Motor neuron (in vitro differentiated cells): ENCODE measurements around the gene REEP3. TPM values are rescaled to one million over a fixed set of nuclear protein-coding genes. Genes with fewer than 3 reads are reported as not detected.
A peak's percentile ranks its signal among the peaks of the same experiment; 100 is the strongest.

Experiments
- ATAC-seq, 8 experiments: fragments of 200-7000 bp; cut with Tn5 transposase; replicated peaks in 6 of 8; 2 replicates each; pipeline ENCODE4 v1.8.0; 2021; ENCODE audit warnings: mild to moderate bottlenecking in 8 of 8, moderate library complexity in 8 of 8
- H3K27ac ChIP-seq, 2 donors: fragments of 250-450 bp; sonication (Bioruptor Pico); 2 replicates each; pipeline ENCODE4 v1.9.0; 2021; ENCODE audit warnings: antibody characterized with exemption in 2 of 2, mild to moderate bottlenecking in 2 of 2, moderate library complexity in 1 of 2
- H3K4me1 ChIP-seq, 2 donors: fragments of 250-450 bp; sonication (Bioruptor Pico); replicated peaks in 1 of 2; 2 replicates each; pipeline ENCODE4 v1.6.1; 2021; ENCODE audit warnings: antibody characterized with exemption in 2 of 2, mild to moderate bottlenecking in 2 of 2, moderate library complexity in 1 of 2
- H3K4me3 ChIP-seq, 5 donors: fragments of 250-450 bp; sonication (Bioruptor Pico); 2 replicates each; pipeline ENCODE4 v1.9.0; 2021; ENCODE audit warnings: antibody characterized with exemption in 5 of 5, mild to moderate bottlenecking in 5 of 5, moderate library complexity in 4 of 5
- WGBS, 10 experiments: fragments of 450-650 bp; shearing (Covaris generic); methylation state at CpG; one replicate each; pipeline ENCODE4 v1.0.0; 2022; 5-methylcytosine and 5-hydroxymethylcytosine counted together
- in situ Hi-C, 9 experiments: fragments of 400-800 bp; cut with MboI; loops; one replicate each; pipeline ENCODE4 v1.15.0; 2021; ENCODE audit warnings: low sequenced_read_pairs in 9 of 9, low pct_unique_long_range_greater_than_20kb in 2 of 9; ENCODE audit not compliant: unreplicated experiment in 9 of 9
- total RNA-seq, 8 experiments: library from RNA; unstranded; fragments of 300-600 nt; gene quantifications; 2 replicates each; pipeline versions ENCODE4 v1.2.3 to v1.2.4, GENCODE V29; 2022

Gene REEP3
- total RNA-seq, 8 experiments from 2014 or later = 12.3 to 33.7 (median 19.9) TPM

DNA sequence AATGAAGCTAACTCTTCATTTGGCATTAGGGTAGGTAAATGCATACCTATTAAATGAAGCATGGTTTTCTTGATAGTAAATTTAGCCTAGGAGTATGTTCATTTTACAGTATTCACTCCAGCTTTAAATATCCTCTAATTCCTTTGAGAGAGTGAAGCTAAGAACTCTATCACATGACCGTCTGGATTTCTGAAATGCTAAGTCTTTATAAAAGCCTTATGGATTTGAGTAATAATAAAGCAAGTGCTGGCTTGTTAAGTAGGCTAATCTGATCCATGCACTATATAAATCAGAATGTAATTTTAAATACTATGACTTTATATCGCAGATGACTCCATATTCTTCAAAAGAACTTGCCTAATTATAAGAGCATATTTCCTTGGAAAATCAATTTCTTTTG is 64.8 kb downstream of the REEP3 start:
- 83 to 100% (median 93%) methylated on average over 1 to 2 of the region's 2 CpGs for WGBS, 10 experiments
- in situ Hi-C loops = no loop called here
- ATAC-seq = no peak
- H3K27ac ChIP-seq = no peak overlapping the region
- no peak overlapping the region for H3K4me3 ChIP-seq
- H3K4me1 ChIP-seq = no peaks in the 10 kb centered on the region

DNA sequence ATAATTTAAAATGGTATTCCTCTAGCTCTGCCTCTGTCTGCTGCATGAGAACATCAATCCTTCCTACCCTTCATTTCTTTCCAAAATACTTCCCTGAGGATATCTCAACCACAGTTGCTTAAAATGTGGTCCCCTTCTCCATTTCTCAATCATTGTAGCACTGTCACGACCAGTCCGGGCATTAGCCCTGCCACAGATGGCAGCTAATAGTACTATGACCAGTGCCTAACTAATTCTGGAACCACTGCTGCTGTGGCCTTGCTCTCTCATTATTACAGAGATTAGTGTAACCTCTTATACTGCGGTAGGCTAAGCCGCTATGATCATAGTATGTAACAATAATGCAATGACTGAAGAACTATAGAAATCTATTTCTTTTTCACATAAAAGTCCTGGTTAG is 66.0 kb downstream of the REEP3 start:
- Histone ChIP-seq H3K4me1 (no peaks in the 10 kb centered on the region), H3K27ac (no peak overlapping the region), H3K4me3 (no peak overlapping the region)
- ATAC-seq = no peak
- WGBS, 10 experiments = 70 to 100% (median 95%) methylated on average over 2 to 4 of the region's 4 CpGs; no CpG with 5 or more reads in 3 of the 10 experiments
- in situ Hi-C loops = no loop called here

DNA sequence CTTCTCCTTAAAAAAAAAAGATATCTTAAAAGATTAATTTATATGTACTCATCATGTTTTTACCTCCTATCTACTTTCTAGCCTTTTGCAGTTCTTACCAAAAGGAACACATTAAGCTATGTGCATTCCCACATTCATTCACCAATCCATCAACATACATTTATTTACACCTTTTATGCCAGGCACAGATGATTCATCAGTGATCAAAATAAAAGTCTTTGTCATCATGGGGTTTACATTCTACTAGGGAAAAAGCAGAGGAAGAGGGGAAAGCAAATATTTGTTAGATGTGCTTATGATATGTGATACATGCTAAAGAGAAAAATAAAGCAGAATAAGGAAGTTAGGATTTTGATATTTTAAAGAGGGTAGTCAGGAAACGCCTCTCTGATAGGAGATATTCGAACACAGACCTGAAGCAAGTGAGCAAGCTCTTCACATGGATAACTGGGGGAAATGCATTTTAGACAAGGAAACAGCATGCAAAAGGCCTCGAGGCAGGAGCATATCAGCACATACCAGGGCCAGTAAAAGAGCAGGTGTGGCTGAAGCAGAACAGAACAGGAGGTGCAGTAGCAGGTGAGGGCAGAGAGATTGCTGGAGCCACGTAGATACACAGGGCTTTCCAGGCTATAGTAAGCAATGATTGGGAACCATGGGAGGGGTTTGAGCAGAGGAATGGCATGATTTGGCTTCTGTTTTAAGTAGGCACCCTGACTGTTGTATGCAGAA is 67.4 kb downstream of the REEP3 start:
- in situ Hi-C loops = no loop called here
- peak in 3 of 8 experiments; percentile 86 to 93 (median 92) for ATAC-seq
- WGBS, 10 experiments = 7 to 78% (median 55%) methylated on average over 2 to 4 of the region's 4 CpGs; no CpG with 5 or more reads in 3 of the 10 experiments
- Histone ChIP-seq H3K4me3 (no peak overlapping the region), H3K27ac (no peak overlapping the region), H3K4me1 (no peaks in the 10 kb centered on the region)

DNA sequence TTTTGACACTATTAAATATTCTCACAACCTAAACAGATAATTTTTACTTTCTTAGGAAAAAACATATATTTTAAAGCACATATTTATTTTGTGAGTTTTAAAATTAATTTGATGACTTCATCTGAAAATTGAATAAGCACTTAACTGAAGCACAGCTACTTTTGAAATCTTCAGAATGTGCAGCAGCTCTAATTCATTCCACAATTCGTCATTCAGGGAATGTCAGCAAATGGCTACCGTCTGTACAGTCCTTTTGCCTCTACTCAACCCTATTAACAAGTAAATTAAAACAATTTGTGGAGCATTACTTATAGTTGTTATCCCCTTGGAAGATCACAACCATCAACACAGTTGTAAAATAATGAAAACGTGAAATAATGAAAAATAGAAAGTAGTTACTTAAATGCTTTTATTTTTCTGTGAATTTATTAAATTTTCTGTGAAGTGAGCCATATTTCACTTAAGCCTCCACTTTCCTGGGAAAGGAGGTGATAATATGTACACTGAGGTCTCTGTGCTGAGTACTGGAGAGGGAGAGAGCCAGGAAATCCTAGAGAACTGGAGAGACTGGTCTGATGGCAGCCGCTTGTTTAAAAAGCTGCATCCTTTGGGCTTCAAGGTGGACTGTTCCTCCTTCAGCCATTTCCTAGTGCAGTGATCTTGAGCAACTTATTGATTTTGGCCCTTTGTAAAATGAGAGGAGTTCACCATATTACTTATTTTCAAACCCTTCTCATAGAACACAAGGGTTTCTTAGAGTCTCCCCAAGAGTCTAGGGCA is 70.6 kb downstream of the REEP3 start:
- no peak overlapping the region for H3K27ac ChIP-seq
- no peak for ATAC-seq
- in situ Hi-C loops = no loop called here
- no peak overlapping the region for H3K4me3 ChIP-seq
- WGBS, 10 experiments = 41 to 93% (median 80%) methylated on average over 2 to 4 of the region's 4 CpGs
- H3K4me1 ChIP-seq = no peaks in the 10 kb centered on the region

DNA sequence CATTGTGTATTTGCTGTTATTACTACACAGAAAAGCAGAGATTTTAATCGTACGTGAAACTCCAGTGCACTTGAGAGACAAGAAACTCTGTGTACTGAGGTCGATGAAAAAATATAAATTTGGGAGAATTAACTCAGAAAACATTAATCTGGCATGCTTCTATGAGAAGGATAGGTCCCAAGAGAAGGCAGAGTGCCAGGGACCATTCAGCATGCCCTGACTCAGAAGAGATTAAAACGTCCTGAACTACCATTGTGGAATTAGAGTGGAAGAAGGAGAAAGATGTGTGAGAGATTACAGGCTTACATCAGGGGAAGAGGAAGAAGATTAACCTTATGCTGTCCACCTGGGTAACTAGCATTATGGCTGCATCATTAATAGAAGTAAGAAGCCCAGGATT is 72.4 kb downstream of the REEP3 start:
- no peak overlapping the region for H3K4me3 ChIP-seq
- ATAC-seq = no peak
- no peak overlapping the region for H3K27ac ChIP-seq
- in situ Hi-C loops = no loop called here
- no peaks in the 10 kb centered on the region for H3K4me1 ChIP-seq
- WGBS, 10 experiments = 38 to 100% (median 76%) methylated on average over 1 to 4 of the region's 4 CpGs; no CpG with 5 or more reads in 1 of the 10 experiments

DNA sequence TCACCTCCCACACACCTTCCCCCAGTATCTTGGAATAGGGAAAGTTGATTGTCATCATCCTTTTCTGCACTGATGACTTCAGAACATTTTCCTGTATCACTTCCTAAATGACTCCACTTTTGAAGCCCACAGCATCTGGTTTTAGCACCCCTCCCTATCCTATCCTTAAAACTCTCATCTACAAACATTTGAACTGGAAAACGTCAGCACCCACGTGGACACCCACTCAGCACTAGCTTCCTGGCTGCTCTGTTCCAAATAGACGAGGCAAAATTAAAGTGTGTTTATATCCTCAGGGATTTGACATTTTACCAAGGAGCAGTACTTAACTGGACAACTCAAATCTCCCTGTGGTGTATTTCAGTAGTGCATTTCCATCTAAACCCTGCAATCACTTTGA is 73.9 kb downstream of the REEP3 start:
- Histone ChIP-seq H3K4me3 (no peak overlapping the region), H3K4me1 (no peaks in the 10 kb centered on the region), H3K27ac (no peak overlapping the region)
- peak in 1 of 8 experiments; percentile 76 for ATAC-seq
- WGBS, 10 experiments = 12 to 100% (median 62%) methylated on average over 1 to 3 of the region's 3 CpGs; no CpG with 5 or more reads in 2 of the 10 experiments
- in situ Hi-C loops = no loop called here

DNA sequence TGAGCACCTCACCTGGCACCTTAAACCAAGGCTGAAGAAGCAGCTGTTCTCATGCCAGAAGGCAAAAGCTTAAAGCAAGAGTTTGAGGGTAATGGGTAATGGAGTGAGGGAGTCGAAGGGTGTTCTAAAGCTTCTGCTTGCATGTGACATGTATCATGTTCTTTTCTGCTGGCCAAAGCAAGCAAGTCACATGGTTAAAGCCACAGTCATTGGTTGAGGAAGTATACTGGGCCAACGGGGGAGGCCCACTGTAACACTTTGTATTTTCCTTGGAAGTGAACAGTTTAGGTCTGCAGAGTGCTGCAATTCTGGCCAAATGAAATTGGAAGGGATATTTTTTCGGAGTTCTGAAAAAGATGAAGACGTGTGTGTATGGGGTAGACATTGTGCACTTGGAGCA is 75.7 kb downstream of the REEP3 start:
- WGBS, 10 experiments = 20 to 100% (median 80%) methylated on average over 1 to 3 of the region's 4 CpGs; no CpG with 5 or more reads in 4 of the 10 experiments
- in situ Hi-C loops = no loop called here
- H3K4me1 ChIP-seq = no peaks in the 10 kb centered on the region
- no peak overlapping the region for H3K4me3 ChIP-seq
- no peak overlapping the region for H3K27ac ChIP-seq
- ATAC-seq = no peak

DNA sequence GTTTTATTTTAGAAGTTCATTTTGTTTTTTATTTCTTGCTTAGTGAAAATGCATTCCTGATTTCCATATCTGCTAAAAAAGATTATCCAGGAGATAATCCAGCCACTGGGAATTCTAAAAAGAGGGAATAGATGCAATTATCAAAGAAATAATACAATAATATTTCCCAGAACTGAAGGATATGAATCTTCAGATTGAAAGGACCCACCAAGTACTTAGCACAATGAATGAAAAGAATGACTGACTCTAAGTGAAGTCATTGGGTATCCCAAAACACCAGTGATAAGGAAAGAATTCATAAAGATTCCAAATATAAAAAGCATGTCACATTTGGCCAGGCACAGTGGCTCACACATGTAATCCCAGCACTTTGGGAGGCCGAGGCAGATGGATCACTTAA is 79.3 kb downstream of the REEP3 start:
- no peak for ATAC-seq
- in situ Hi-C loops = loop anchor here in 1 of 9 experiments (25.0 kb wide), 1 partner anchor 388 kb away; no protein-coding TSS in a partner anchor

DNA sequence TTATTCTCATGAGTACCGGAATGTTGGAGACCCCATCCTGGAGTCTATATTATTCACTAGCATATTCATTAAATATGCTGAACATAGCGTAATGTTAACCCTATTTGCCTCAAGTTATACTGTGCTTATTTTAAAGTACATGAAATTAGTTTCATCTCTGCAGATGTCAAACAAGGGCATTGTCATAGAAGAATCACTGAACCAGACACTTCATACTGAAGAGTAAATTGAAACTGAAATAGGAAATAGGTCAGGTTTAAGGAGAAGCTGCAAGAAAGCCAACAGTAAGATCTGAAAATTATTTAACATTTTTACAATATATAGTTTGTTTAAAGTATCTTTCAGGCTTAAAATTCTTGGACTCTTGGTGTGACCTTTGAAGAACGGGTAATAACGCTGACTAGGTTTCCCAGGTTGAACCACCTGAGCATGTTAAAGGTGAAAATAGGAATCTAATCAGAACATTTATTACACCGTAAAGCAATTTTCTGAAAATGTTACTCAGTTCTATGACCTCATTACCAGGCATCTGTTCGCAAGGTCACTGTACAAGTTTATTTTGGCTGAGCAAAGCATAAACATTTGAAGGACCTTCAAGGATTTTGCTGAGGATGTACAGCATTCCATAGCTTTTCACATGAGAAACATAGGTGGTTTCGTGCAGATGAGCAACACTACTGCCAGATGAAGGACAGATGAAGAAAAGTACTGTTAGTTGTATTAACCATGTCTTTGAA is 82.7 kb downstream of the REEP3 start:
- H3K4me3 ChIP-seq = no peak overlapping the region
- in situ Hi-C loops = loop anchor here in 1 of 9 experiments (25.0 kb wide), 1 partner anchor 392 kb away; no protein-coding TSS in a partner anchor
- ATAC-seq = no peak
- H3K27ac ChIP-seq = no peak overlapping the region
- 83 to 100% (median 95%) methylated on average over 3 to 7 of the region's 7 CpGs for WGBS, 10 experiments
- peaks cover 0 to 3% of the 10 kb centered on the region in 2 donors for H3K4me1 ChIP-seq

More for the DNA sequence above, 79.3 kb downstream of the REEP3 start:
- Histone ChIP-seq H3K4me1 (peaks cover 0 to 3% of the 10 kb centered on the region in 2 donors), H3K27ac (no peak overlapping the region), H3K4me3 (no peak overlapping the region)
- WGBS, 10 experiments = 86 to 100% (median 100%) methylated on average over 1 of the region's 1 CpG; no CpG with 5 or more reads in 5 of the 10 experiments

DNA sequence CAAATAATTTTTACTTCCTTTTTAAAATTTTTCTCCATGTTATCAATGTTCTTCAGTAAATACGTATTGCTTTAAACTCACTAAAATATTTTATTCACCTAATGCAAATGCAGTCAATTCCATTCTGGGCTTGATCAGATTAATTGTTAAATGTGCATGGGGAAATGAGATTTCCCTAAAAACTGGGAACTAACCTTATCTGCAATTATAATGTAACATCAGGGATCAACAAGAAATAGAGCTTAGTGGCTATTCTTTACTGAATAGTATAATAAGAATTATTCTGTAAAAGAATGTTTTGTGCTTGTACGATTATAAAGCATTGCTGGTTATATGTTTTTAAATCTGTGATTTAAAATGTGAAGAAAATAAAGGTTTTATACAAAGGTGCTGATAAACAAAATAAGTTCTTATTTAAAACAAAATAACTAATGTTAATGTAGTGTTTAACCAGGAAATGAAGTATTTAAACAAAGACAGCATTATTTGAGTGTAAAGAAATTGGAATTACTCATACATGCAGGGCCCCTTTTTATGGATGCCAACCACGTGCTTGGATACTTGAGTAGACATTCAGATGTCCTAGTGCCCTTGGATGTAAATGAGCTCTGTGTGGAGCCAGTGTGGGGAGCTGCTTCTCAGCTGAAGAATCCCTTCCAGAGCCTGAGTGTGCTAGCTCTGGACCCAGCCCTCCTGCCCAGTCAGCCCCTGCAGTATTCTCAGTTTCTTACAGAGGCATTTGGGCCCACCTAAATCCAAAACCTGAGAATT is 84.2 kb downstream of the REEP3 start:
- in situ Hi-C loops = loop anchor here in 1 of 9 experiments (25.0 kb wide), 1 partner anchor 393 kb away; no protein-coding TSS in a partner anchor
- Histone ChIP-seq H3K4me1 (peaks cover 0 to 3% of the 10 kb centered on the region in 2 donors), H3K27ac (no peak overlapping the region), H3K4me3 (no peak overlapping the region)
- ATAC-seq = peak; percentile 65 to 99 (median 73)
- 4 to 100% (median 58%) methylated on average over 1 to 3 of the region's 3 CpGs for WGBS, 10 experiments

DNA sequence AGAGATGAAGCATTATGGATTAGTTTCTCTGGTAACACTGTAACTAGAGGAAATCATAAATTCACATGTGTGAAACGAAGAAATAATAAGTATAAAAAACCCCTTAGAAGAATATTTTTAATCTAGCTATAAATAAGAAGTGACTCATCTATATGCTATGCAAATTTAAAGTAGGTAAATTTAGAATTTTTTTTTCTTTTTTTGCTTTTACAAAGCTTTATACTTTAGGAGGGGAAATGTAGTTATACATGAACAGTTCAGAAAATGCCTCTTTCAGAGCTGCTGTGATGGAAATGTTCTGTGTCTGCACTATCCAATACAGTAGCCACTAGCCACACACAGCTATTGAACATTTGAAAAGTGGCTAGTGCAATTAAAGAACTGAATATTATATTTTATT is 87.3 kb downstream of the REEP3 start:
- 33 to 100% (median 92%) methylated on average over 1 of the region's 1 CpG; no CpG with 5 or more reads in 2 of the 10 experiments for WGBS, 10 experiments
- Histone ChIP-seq H3K27ac (no peak overlapping the region), H3K4me1 (peaks cover 0 to 3% of the 10 kb centered on the region in 2 donors), H3K4me3 (no peak overlapping the region)
- ATAC-seq = no peak
- in situ Hi-C loops = loop anchor here in 1 of 9 experiments (25.0 kb wide), 1 partner anchor 396 kb away; no protein-coding TSS in a partner anchor

DNA sequence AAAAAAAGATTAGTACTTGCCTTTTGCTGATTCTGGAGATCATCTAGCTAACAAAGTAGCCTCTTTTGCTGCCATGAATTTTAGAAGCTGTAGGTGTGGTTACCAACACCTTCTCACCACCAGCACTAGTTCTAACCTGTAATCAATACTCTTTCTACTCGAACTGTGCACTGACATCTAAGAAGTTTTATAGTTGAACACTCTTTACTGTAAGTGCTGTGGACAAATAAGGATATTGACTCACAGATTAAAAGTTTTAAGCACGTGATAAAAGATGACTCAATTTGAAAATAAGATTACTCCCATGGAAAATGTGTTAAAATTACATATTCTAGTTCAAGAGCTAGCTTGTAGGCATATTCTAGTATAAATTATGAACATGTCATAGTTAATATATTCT is 89.9 kb downstream of the REEP3 start:
- ATAC-seq = peak in 3 of 8 experiments; percentile 71 to 85 (median 77)
- Histone ChIP-seq H3K4me1 (no peaks in the 10 kb centered on the region), H3K4me3 (no peak overlapping the region), H3K27ac (no peak overlapping the region)
- in situ Hi-C loops = loop anchor here in 1 of 9 experiments (25.0 kb wide), 1 partner anchor 399 kb away; no protein-coding TSS in a partner anchor
- 0 to 100% (median 83%) methylated on average over 1 to 2 of the region's 2 CpGs; no CpG with 5 or more reads in 1 of the 10 experiments for WGBS, 10 experiments
